Testis (tissue), 2 donors: ENCODE measurements around the gene AKAP12.

Source experiments
- POLR2A ChIP-seq: fragments of 450-650 bp; IDR thresholded peaks from one replicate; pipeline ENCODE4 v1.6.1; 2017; ENCODE audit warnings: antibody characterized with exemption, mild to moderate bottlenecking, moderate library complexity
- TF ChIP-seq, protein P1 (sequence below), 3 experiments: fragments of 450-650 bp in 2 of 3; fragments of 200-600 bp in 1 of 3; sonication (generic) in 1 of 3; IDR thresholded peaks; one replicate each; pipeline ENCODE4 v1.5.1; 2016 to 2019; ENCODE audit warnings: antibody characterized with exemption in 3 of 3, mild to moderate bottlenecking in 2 of 3, moderate library complexity in 1 of 3

DNA sequence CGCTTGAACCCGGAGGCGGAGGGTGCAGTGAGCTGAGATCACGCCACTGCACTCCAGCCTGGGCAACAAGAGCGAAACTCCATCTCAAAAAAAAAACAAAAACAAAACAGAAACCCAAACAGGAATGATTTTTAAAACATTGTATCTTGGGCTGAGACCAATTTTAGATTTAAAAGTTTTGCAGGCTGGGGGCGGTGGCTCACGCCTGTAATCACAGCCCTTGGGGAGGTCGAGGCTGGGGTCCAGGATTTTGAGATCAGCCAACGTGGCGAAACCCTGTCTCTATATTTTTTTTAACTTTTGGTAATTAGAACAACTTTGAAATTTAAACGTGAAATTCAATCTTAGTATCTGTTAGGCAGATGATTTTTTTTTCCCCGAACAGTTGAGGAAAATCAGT, 70.5 kb downstream of the AKAP12 start:
- TF ChIP-seq, protein P1, sequence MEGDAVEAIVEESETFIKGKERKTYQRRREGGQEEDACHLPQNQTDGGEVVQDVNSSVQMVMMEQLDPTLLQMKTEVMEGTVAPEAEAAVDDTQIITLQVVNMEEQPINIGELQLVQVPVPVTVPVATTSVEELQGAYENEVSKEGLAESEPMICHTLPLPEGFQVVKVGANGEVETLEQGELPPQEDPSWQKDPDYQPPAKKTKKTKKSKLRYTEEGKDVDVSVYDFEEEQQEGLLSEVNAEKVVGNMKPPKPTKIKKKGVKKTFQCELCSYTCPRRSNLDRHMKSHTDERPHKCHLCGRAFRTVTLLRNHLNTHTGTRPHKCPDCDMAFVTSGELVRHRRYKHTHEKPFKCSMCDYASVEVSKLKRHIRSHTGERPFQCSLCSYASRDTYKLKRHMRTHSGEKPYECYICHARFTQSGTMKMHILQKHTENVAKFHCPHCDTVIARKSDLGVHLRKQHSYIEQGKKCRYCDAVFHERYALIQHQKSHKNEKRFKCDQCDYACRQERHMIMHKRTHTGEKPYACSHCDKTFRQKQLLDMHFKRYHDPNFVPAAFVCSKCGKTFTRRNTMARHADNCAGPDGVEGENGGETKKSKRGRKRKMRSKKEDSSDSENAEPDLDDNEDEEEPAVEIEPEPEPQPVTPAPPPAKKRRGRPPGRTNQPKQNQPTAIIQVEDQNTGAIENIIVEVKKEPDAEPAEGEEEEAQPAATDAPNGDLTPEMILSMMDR (IDR thresholded peaks at IDR 0.05) = no peak
- TF ChIP-seq POLR2A = no peak
